ENCODE results near the gene TOLLIP.
A peak's percentile ranks its signal among the peaks of the same experiment; 100 is the strongest.
"Not testable (repeated sequence)": the region's sequence is repeated elsewhere in the genome, so short reads cannot be mapped to it uniquely, and the experiment has no call there.

Gene TOLLIP

DNA sequence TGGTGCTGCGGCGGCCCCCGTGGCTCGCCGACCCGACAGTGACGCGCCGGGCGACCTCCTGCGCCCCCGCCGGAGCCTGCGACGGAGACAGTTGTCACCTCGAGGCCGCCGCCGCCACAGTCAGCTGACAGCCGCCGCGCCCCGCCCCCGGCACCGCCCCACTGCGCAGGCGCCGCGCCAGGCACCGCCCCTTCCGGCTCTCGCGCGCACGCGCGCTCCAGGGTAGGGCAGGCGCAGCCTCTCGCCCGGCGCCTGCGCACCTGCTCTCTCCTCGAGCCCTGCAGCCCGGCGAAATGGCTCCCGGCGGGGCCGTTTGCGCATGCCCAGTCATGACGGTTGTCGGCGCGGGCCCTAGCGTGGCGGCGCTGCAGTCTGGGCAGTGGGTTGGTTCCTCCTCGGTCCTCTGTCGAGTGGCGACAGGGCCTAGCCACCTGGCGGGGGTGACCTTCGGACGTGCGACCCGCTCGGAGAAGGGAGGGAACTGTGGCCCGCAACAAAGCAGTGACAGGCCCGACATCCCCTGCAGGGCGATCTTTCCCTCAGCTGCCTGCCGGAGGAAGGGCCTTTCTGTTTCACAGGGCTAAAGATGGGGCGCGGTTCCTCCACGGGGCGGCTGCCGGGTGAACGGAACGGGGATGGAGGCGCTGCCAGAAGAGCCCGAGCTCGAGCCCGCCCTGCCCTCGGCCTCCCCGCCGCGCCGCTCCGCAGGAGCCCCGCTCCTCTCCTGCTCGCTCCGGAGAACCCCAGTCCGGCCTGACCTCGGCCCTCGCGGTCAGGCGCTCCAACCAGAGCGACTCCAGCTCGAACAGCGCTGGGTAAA, at the start of gene TOLLIP:
Gene TOLLIP (minus strand): TSS at position 135 of the 820 bp plus-strand sequence. CDS start 134 bp downstream, at position 1.
- DNase-seq, result peak; percentile 89

DNA sequence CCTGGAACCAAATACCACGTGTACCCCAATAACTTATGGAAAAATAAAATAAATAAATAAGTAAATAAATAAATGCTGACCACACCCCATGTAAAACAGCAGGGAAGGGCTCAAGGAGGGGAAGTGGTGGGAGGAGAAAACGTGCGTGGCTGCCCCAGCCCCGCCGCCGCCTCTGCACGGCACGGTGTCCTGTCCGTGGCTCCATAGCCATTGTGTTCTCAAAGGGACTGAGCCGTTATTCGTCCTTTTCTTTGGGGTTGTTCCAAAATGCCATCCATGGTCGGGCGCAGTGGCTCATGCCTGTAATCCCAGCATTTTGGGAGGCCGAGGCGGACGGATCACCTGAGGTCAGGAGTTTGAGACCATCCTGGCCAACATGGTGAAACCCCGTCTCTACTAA, 49.5 kb upstream of the TOLLIP start:
- not testable (repeated sequence) for DNase-seq

DNA sequence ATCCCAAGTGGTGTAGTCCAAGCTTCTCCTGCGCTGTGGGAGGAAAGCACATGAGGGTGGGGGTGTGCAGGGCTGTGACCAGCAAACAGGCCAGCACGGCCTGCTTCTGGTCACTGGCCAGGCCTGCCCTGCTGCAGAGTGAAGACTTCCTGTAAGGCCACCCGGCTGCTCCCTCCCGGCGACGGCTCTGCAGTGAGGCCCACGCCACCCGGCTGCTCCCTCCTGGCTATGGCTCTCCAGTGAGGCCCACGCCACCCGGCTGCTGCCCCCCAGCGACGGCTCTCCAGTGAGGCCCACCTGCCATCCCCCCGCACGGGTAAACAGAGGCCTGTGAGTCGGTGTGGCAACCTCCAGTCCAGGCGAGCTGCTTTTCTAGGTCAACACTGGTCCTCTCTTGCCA, 48.9 kb upstream of the TOLLIP start:
- no peak for DNase-seq

DNA sequence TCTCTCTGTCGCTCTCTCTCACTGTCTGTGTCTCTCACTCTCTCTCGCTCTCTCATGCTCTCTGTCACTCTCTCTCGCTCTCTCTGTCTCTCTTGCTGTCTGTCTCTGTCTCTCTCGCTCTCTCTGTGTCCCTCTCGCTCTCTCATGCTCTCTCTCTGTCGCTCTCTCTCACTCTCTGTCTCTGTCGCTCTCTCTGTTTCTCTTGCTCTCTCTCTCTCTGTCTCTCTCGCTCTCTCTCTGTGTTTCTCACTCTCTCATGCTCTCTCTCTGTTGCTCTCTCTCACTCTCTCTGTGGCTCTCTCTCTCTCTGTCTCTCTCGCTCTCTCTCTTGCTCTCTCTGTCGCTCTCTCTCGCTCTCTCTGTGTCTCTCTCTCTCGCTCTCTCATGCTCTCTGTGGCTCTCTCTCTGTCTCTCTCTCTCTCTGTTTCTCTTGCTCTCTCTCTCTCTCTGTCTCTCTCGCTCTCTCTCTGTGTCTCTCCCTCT, 47.1 kb upstream of the TOLLIP start:
- no peak for DNase-seq

DNA sequence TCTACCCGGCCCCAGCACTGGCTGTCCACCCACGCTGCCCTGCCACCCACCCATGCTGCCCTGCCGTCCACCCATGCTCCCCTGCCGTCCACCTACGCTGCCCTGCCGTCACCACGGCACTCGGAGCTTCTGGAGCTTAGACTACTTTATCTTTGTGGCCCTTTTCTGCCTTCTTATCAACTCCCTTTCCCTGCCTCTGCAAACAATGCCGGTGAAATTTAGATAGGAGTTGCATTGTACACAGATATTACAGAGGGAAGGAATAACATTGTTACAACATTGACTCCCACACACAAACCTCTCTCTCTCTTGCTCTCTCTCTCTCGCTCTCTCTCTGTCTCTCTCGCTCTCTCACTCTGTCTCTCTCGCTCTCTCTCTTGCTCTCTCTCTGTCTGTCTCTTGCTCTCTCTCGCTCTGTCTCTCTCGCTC, 46.6 kb upstream of the TOLLIP start:
- no peak for DNase-seq

DNA sequence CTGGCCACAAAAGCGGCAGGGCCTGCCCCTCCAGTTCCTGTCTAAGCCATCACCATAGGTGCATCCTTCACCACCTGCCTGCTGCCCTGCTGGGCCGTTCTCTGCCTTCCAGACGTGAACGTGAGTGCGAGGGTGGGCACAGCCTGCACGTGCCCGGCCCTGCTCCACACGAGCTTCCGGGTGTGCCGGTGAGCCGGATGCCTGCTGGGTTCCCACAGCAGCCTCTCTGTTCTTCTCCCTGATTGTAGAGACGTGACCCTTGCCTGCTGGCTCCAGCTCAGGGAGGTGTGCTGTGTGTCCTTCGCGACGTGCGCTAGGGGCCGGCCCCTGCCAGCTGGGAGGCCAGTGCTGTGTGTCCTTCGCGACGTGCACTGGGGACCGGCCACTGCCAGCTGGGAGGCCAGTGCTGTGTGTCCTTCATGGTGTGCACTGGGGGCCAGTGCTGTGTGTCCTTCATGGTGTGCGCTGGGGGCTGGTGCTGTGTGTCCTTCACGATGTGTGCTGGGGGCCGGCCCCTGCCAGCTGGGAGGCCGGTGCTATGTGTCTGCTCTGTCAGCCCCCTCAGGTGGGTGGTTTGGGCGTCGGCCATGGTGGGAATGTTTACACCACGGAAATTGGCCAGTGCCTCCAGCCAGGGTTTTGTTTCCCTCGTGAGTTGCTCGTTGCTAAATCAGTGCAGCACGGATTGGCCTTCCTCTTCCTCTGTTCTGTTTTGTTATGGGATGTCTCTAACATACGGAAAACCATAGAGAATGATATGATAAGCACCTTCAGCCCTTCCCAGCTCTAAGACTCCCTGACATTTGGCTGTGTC, 44.9 kb upstream of the TOLLIP start:
- DNase-seq, result no peak

DNA sequence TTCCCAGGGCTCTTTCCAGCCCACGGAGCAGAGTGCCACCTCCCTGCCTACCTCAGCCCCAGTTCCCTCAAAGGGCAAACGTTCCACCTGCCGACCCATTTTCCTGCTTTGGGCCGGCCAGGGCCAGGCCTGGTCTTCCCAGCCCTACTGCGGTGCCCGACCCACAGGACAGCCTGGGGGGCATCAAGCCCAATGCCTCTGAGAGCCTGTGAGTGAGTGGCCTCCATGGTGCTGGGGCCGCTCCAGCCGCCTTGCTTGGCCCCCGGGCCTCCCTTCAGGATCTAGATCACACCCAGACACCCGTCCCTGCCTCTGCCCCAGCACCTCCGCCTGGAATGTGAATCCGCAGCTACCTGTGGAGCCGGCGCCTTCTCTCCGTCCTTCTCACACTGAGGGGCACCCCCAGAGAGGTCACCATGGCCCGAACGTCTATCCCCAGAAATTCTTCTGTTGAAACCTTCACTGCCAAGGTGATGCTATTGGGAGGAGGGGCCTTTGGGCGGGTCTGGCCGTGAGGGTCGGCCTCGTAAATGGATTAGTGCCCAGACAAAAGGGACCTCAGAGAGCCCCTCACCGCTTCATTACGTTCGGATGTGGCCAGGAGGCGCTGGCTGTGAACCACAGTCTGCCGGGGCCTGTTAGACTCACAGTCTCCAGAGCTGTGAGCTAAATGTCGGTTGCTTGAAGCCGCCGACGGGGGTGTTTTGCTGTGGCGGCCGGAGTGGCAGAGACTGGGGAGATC, 44.1 kb upstream of the TOLLIP start:
- no peak for DNase-seq

DNA sequence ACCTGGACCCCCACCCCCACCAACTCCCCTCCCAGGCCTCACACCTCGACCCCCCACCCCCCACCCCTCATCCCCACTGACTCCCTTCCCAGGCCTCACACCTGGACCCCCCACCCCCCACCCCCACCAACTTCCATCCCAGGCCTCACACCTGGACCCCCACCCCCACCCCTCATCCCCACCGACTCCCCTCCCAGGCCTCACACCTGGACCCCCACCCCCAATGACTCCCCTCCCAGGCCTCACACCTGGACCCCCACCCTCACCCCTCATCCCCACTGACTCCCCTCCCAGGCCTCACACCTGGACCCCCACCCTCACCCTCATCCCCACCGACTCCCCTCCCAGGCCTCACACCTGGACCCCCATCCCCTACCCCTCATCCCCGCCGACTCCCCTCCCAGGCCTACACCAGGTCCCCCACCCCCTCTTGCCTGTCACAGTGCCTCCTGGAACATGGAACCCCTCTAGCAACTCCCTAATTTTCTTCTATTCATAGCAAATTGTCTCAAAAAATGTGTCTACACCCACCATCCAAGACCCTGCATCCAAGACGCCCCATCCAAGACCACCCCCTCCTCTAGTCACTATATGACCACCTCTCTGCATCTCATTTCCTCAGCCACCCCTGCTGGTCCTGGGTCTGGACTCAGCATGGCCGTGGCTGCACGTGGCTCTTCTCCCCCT, 43.4 kb upstream of the TOLLIP start:
- no peak for DNase-seq

DNA sequence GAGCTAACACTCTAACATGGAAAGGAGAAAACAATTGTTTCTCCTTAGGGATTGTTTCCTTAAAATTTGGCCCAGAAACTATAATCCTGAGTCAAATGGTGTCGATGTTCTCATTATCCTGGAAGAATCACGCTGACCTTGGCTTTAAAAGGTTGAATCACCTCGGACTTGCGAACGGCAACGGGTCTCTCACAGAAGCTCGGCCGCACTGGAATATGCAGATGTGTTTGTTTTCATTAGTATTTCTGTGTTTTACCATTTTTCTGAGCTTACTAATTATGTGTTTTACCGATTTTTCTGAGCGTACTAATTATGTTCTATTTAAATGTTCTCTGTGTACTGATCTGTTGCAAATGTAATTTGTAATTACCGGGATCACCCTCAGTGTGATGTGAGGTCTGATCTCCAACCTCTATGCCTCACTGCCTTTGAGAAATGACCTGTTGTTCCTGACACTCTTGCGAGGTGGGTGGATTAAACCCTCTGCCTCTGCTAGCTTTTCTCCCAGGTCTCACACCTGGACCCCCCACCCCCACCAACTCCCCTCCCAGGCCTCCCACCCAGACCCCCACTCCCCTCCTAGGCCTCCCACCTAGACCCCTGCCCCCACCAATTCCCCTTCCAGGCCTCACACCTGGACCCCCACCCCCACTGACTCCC, 42.0 kb upstream of the TOLLIP start:
- peak; percentile 36 for DNase-seq

DNA sequence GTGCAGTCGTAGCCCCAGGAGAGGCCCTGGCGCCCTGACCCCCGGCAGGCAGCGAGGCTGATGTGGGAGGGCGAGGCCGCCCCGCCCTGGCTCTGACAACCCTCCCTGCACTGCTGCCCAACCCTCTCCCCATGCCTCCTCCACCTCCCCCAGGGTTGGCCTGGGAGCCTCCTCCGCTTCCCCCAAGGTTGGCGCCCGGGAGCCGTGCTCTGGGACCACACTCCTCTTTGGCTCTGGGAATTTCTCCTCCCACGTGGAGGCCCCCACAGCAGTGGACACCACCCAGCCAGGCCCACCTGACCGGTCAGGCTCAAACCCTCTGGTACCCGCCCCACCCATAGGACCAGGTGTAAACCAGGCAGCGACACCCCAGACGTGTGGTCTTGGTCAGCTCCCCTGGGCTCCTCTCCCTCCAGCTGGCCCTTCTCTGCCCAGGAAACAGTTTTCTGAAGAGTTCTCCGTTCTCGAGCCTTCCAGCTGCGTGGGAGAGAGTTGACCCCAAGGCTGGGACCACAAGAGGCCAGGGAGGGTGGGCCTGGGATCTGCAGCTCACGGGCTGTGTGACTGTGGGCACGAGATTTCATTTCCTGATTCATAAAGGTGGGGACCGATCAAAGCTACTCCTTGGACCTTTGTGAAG, 40.8 kb upstream of the TOLLIP start:
- DNase-seq, result no peak

DNA sequence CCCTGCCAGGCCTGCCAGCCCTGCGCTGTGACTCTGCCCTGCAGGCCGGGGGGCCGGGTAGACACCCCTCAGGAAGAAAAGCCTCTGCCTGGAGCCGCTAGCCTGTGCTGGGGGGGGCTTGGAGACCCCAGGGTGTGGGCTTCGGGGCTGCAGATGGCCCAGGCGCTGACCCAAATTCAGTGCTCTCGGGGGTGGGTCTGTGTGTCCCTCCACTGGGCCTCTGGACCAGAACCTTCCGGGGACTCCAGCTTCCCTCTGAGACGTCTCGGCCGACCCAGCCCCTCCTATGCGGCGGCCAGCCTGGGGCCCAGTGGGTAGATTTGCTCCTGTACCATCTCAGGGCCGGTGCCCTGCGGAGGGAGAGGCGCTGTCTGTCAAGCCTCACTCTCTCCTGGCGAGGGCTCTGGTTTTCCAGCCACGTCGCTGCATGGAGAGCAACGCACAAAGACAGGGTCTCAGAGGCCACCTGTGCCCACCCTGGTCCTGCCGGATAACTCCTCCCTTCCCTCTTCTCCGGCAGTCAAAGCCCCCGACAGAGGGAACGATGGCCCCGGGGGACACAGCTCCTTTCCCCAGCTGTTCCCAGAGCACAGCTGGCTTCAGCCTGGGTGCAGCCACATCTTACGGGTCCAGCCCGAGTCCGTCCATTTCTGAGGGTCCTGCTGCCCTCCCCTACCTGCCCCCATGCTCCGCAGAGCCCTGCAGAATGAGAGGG, 40.1 kb upstream of the TOLLIP start:
- DNase-seq, result no peak

DNA sequence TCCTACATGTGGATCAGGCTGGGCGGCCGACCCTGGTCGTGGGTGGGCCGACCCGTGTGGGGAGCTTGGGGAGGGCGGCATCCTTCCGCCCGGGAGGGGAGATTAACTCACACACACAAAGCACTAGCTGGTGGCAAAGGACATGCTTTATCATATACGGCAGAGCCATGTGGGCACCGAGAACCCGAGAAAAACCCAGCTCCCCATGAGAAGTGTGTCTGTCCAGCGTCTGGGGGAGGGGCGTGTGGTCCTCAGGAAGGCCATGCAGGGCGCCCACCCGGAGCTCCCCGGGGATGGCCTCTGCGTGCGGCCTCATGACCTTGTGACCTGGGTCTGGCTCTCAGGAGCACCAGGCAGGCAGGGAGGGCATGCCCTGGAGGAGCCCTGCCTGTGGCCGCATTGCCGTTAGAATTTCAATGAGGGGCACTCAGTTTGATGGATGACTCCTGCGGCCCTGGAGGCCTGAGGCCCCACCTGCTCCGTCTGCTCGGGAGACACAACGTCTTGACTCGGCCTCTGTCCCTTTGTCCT, 39.4 kb upstream of the TOLLIP start:
- no peak for DNase-seq

DNA sequence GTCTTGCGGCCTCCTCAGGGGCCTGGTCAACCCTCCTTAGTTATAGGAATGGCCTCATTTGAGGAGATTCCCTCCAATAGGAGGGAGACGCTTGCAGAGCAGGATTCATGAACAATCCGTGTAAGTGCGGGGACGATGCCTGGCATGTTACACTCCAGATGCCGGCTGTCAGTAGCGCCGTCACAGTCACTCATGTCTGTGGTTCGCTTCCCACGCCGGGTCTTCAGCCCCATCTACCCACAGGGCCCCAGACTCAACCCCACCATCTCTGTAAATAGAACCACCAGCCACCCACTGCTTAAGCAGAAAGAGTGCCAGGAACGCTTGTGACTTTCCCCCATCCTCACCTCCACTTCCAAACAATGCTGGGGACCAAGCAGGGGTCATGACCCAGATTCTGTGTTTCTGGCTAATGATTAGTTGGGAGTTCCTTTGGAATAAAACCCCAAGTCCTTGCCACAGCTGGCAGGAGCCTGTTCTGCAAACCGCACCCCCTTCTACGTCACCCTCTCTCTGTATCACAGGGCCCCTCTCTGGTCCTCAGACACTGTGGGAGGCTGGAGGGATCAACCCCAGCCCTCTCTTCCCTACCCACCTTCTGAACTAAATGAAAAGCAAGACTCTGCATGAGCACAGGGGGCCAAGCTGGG, 38.8 kb upstream of the TOLLIP start:
- DNase-seq, result no peak

DNA sequence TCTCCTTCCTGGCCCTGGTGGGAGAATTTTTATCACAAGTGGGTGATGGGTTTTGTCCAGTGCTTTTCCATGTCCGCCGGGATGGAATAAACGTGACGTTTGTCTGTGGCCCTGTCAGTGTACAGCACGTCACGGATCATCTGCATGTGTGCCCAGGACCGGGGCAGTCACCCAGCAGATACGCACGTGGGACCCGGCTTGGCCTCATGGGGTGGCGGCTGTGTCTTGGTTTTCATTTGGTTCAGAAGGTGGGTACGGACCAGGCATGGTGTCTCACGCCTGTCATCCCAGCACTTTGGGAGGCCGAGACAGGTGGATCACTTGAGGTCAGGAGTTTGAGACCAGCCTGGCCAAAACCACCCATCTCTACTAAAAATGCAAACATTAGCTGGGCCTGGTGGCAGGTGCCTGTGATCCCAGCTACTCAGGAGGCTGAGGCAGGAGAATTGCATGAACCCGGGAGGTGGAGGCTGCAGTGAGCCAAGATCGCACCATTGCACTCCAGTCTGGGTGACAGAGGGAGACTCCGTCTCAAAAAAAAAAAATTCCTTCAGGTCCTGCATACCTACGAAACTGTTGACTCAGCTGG, 38.1 kb upstream of the TOLLIP start:
- not testable (repeated sequence) for DNase-seq

DNA sequence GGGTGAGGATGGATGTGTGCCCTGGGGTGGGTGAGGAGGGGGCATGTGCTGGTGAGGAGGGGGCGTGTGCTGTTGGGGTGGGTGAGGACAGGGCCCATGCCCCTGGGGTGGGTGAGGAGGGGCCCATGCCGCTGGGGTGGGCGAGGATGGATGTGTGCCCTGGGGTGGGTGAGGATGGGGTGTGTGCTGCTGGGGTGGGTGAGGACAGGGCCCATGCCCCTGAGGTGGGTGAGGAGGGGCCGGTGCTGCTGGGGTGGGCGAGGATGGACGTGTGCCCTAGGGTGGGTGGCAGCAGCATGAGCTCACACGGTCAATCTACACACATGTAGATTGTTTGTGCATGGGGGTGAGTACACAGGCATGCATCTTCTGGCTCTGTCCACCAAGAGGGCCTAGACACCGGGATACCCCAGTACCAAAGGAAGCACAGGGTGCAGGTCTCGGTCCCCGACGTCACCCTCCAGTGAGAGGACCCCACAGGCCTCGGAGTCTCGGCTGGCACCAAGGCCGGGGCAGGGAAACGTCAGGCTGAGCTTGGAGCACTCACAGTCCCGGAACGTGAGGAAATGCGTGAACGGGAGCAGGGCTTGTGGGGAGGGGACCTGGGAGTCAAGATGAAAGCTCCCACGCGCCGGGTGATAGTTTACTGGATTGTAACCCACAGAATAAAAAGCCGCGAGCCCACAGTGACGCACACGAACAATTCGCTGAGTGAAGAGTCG, 37.4 kb upstream of the TOLLIP start:
- DNase-seq, result no peak

DNA sequence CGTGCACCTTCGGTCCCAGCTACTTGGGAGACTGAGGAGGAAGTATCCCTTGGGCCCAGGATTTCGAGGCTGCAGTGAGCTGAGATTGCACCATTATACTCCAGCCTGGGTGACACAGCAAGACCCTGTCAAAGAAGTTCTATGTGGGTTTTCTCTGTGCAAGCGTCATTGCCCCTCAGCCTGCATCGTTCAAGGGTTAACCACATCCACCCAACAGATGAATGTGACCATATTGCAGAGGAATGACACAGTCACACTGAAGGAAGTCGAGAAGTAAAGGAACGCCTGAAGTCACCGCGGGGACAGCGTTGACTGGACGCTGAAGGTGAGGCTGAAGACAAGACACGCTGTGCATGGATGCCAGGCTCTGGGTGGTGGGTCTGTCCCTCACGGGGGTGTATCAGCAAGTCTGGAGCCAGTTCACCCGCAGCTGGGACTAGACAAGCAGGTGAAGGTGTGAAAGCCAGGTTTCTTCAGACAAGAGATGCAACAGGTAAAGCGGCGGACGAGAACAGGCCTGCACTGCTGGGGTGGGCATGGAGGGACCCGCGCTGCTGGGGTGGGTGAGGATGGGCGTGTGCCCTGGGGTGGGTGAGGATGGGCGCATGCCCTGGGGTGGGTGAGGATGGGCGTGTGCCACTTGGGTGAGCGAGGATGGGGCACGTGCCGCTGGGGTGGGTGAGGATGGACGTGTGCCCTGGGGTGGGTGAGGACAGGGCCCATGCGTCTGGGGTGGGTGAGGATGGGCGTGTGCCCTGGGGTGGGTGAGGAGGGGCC, 36.5 kb upstream of the TOLLIP start:
- no peak for DNase-seq

DNA sequence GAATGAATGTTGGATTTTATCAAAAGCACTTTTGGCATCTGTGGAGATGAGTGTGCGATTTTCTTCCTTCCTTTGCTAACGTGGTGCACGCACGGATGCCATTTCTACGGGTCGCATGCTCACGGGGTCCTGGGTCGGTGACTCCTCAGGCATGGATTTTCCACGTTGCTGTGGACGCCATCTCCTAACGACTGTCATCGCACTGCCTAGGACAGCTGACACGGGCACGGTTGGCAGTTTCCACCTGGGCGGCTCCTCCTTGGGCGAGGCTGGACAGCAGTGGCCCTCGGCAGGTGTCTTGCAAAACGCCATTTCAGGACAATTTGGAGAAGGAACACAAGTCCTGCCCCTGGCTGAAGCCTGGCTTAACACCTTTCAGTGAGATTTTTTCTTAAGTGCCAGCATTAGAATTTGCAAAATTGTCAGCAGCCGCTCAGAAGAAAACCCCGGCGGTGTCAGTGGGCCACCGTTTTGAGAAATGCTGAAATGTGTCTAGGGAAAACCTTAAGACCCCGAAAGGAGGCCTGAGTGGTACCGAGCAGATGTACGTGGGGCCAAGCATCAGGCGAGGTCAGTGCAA, 34.7 kb upstream of the TOLLIP start:
- no peak for DNase-seq

Data from kidney glomerular epithelial cell (primary cell).